Panc1 (cell line): ENCODE results near the gene CUL1. TPM values are rescaled to one million over a fixed set of nuclear protein-coding genes. Genes with fewer than 3 reads are reported as not detected.

Source experiments
- ATAC-seq: fragments of 200-7000 bp; cut with Tn5 transposase; 2 replicates; pipeline ENCODE4 v1.9.1; 2020; ENCODE audit warnings: mild to moderate bottlenecking, moderate library complexity
- BruUV-seq: library from RNA; stranded (reverse); fragments of 400-500 nt; replicated peaks from 2 replicates; lab custom pipeline; 2021; lab: Mats Ljungman, UMichigan
- CTCF ChIA-PET: fragments of 300-600 bp; sonication (Branson Sonifier 250); formaldehyde crosslinking; loops from one replicate; lab custom pipeline; 2022; ENCODE audit warnings: antibody characterized with exemption; lab: Charles Lee
- POLR2A ChIA-PET: fragments of 300-600 bp; sonication (Branson Sonifier 250); formaldehyde crosslinking; loops from one replicate; lab custom pipeline; 2022; ENCODE audit warnings: antibody characterized with exemption; lab: Charles Lee
- DNase-seq: peaks from one replicate; pipeline ENCODE4 v3.0.0-alpha.2; 2010; ENCODE audit warnings: low read depth, low spot score
- H3K27ac ChIP-seq: 2 replicates; pipeline ENCODE4 v1.5.1; 2011; ENCODE audit warnings: mild to moderate bottlenecking, low read length, inconsistent platforms
- H3K27me3 ChIP-seq: fragments of 200-500 bp; sonication (Bioruptor generic); 2 replicates; pipeline ENCODE4 v1.6.0; 2014; ENCODE audit warnings: low read length, inconsistent platforms; ENCODE audit not compliant: control insufficient read depth, insufficient read depth
- H3K36me3 ChIP-seq: fragments of 200-500 bp; sonication (Bioruptor generic); 2 replicates; pipeline ENCODE4 v1.5.1; 2014; ENCODE audit warnings: inconsistent platforms, mild to moderate bottlenecking, low read length, moderate library complexity; ENCODE audit not compliant: control insufficient read depth, insufficient read depth
- H3K4me1 ChIP-seq: 2 replicates; pipeline ENCODE4 v1.5.1; 2011; ENCODE audit warnings: inconsistent platforms, mild to moderate bottlenecking, low read length, moderate library complexity; ENCODE audit not compliant: control insufficient read depth, insufficient read depth
- H3K4me3 ChIP-seq, 2 experiments: 2 replicates each; pipeline ENCODE4 v1.5.1; 2011 to 2012; ENCODE audit warnings: low read depth in 2 of 2, low read length in 2 of 2, mild to moderate bottlenecking in 2 of 2, inconsistent platforms in 1 of 2, moderate library complexity in 1 of 2
- H3K9me3 ChIP-seq: fragments of 200-500 bp; sonication (Bioruptor generic); 2 replicates; pipeline ENCODE4 v1.5.1; 2014; ENCODE audit warnings: low read depth, mild to moderate bottlenecking, inconsistent platforms, low read length, moderate library complexity; ENCODE audit not compliant: control insufficient read depth, insufficient read depth
- CTCF ChIP-seq: fragments of 450-650 bp; IDR thresholded peaks from 2 replicates; pipeline ENCODE4 v1.5.1; 2017; ENCODE audit warnings: mild to moderate bottlenecking
- POLR2AphosphoS5 ChIP-seq: IDR thresholded peaks from 2 replicates; pipeline ENCODE4 v1.6.1; 2012; ENCODE audit warnings: mild to moderate bottlenecking, low read depth, low read length, moderate library complexity
- REST ChIP-seq, 2 experiments: IDR thresholded peaks; 2 replicates each; pipeline ENCODE4 v1.6.1; 2011 to 2012; ENCODE audit warnings: low read depth in 2 of 2, control low read depth in 1 of 2, low read length in 1 of 2, mild to moderate bottlenecking in 1 of 2, moderate library complexity in 1 of 2; ENCODE audit not compliant: insufficient read depth in 1 of 2
- SIN3A ChIP-seq: IDR thresholded peaks from 2 replicates; pipeline ENCODE4 v1.6.1; 2012; ENCODE audit warnings: low read depth, mild to moderate bottlenecking, low read length, moderate library complexity, borderline replicate concordance; ENCODE audit not compliant: insufficient read depth
- TCF7L2 ChIP-seq: IDR thresholded peaks from 2 replicates; pipeline ENCODE4 v1.6.1; 2011; ENCODE audit warnings: mild to moderate bottlenecking, low read depth, low read length, inconsistent platforms
- in situ Hi-C: cut with HindIII; loops from 2 replicates; pipeline ENCODE4 v1.10.0; 2016; ENCODE audit warnings: low sequenced_read_pairs, low pct_unique_long_range_greater_than_20kb
- intact Hi-C: fragments of 100-400 bp; cut with micrococcal nuclease; formaldehyde crosslinking; loops from one replicate; pipeline ENCODE4 v1.10.0; 2022; ENCODE audit not compliant: unreplicated experiment
- total RNA-seq: library from RNA; stranded (reverse); gene quantifications from one replicate; pipeline ENCODE4 v1.2.1, GENCODE V29; 2021; ENCODE audit not compliant: unreplicated experiment

CUL1 gene
- total RNA-seq, 1 experiment from 2014 or later: 60.6 TPM

- Histone ChIP-seq H3K27me3 (no peaks in the 10 kb centered on the region), H3K4me3 (no peak overlapping the region), H3K4me1 (no peaks in the 10 kb centered on the region), H3K36me3 (no peaks in the 10 kb centered on the region), H3K9me3 (no peaks in the 10 kb centered on the region), H3K27ac (no peak overlapping the region)
- POLR2A ChIA-PET: no interaction called here
- BruUV-seq: no TSS peak
- DNase-seq (no peak), ATAC-seq (no peak)
- intact Hi-C loops: no loop called here
- CTCF ChIA-PET: interaction anchor here (0.7 kb wide), 1 partner anchor 16 kb away, joined by 3 read pairs; no protein-coding TSS in a partner anchor
- no peak for TF ChIP-seq POLR2AphosphoS5
- no peak for TF ChIP-seq SIN3A
- TF ChIP-seq TCF7L2: no peak
- TF ChIP-seq REST (IDR thresholded peaks at IDR 0.05; ENCODE audit: insufficient read depth in 1 of 2, low read depth in 2 of 2, low read length in 1 of 2): no peak
- no peak for TF ChIP-seq CTCF
- in situ Hi-C loops: no loop called here
These were observed 12.3 kb upstream of the CUL1 start for GRCh38 chr7:148686312-148686937.

- intact Hi-C loops: no loop called here
- no TSS peak for BruUV-seq
- Histone ChIP-seq H3K4me1 (no peaks in the 10 kb centered on the region), H3K9me3 (no peaks in the 10 kb centered on the region), H3K27me3 (no peaks in the 10 kb centered on the region), H3K4me3 (no peak overlapping the region), H3K27ac (no peak overlapping the region), H3K36me3 (no peaks in the 10 kb centered on the region)
- no peak for DNase-seq
- CTCF ChIA-PET: no interaction called here
- POLR2A ChIA-PET: no interaction called here
- no peak for ATAC-seq
- in situ Hi-C loops: no loop called here
- TF ChIP-seq POLR2AphosphoS5 (no peak), SIN3A (no peak), TCF7L2 (no peak), CTCF (no peak), REST (IDR thresholded peaks at IDR 0.05; ENCODE audit: insufficient read depth in 1 of 2, low read depth in 2 of 2, low read length in 1 of 2) (no peak)
These were observed 11.1 kb upstream of the CUL1 start for GRCh38 chr7:148687555-148687954.
